Measurements from ENCODE around the gene CGNL1.

CGNL1 gene

DNA sequence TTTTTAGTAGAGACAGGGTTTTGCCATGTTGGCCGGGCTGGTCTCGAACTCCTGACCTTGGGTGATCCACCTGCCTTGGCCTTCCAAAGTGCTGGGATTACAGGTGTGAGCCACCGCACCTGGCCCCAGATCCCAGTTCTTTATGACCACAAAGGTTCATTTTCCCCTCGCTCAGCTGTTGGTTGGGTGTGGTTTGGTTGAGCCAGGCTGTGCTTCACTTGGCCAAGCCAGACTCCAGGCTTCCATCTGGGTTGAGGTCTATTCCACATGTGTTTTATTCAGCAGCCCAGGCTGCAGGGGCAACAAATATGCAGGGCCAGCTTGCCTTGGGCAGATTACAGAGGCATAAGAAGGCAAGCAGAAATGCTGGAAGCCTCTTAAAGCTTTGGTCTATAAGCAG is 13.7 kb downstream of the CGNL1 start:
- H3K4me3 ChIP-seq (ENCODE audit: low read length), result no peak overlapping the region
- no peak for DNase-seq (ENCODE audit: low read depth)
- TF ChIP-seq, protein P1, sequence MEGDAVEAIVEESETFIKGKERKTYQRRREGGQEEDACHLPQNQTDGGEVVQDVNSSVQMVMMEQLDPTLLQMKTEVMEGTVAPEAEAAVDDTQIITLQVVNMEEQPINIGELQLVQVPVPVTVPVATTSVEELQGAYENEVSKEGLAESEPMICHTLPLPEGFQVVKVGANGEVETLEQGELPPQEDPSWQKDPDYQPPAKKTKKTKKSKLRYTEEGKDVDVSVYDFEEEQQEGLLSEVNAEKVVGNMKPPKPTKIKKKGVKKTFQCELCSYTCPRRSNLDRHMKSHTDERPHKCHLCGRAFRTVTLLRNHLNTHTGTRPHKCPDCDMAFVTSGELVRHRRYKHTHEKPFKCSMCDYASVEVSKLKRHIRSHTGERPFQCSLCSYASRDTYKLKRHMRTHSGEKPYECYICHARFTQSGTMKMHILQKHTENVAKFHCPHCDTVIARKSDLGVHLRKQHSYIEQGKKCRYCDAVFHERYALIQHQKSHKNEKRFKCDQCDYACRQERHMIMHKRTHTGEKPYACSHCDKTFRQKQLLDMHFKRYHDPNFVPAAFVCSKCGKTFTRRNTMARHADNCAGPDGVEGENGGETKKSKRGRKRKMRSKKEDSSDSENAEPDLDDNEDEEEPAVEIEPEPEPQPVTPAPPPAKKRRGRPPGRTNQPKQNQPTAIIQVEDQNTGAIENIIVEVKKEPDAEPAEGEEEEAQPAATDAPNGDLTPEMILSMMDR (IDR thresholded peaks at IDR 0.05; ENCODE audit: insufficient read depth, low read depth, low read length, missing control alignments), result no peak

DNA sequence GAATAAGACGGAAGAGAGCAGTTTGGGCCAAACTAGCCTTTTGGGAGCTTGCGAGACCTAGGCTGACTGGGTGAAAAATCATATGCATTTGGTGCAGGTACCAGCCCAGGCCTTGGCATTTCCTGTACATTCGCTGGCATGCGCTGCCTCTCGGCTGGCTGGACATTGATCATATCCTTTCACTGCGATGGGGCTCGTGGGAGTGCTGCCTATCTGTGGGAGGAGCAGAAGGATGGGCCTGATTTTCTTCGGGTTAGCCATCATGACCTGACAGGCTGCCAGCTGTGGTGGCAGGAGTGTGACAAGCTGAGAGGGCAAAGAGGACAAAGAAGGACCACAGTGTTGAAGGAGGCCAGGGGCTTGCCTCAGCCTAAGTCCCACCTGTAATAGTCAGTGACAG is 14.3 kb downstream of the CGNL1 start:
- no peak for DNase-seq (ENCODE audit: low read depth)
- no peak overlapping the region for H3K4me3 ChIP-seq (ENCODE audit: low read length)
- TF ChIP-seq, protein P1 (IDR thresholded peaks at IDR 0.05; ENCODE audit: insufficient read depth, low read depth, low read length, missing control alignments), result no peak

DNA sequence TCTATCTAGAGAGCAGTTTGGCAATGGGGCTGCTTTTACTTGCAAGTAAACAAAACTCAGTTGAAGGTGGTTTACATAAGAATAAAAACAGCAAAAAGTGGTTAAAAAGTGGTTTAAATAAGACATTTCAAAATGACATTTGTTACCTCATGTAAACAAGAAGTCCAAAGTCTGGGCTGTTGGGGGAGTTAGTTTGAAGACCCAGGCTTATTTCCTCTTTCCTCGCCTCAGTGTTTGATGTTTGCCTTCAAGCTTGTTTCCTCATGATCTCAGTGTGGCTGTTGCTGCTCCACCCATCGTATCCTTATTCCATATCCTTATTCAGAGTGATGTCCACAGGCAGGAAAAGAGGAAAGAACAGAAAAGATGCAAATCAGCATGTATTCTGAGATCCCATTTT is 15.2 kb downstream of the CGNL1 start:
- TF ChIP-seq, protein P1 (IDR thresholded peaks at IDR 0.05; ENCODE audit: insufficient read depth, low read depth, low read length, missing control alignments), result no peak
- H3K4me3 ChIP-seq (ENCODE audit: low read length), result no peak overlapping the region
- no peak for DNase-seq (ENCODE audit: low read depth)

DNA sequence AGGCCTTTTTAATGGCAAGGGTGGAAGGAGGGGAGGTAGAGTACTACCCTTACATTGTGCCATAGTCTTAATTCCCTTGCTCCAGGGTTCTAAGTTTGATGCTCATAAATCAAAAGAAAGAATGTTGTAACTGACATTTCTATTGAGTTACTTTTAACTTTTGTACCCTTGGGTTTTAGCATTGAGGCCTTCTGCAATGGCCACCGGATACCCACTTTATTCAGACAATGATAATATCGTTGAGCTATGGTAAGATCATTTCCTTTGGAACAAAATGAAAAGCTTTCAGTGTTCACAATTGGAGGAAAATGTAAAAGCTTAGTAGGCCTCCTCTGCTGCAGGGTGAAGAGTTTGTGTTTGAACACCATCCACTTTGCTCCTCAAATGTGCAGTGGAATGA is 16.8 kb downstream of the CGNL1 start:
- DNase-seq (ENCODE audit: low read depth), result no peak
- TF ChIP-seq, protein P1 (IDR thresholded peaks at IDR 0.05; ENCODE audit: insufficient read depth, low read depth, low read length, missing control alignments), result no peak
- no peak overlapping the region for H3K4me3 ChIP-seq (ENCODE audit: low read length)

DNA sequence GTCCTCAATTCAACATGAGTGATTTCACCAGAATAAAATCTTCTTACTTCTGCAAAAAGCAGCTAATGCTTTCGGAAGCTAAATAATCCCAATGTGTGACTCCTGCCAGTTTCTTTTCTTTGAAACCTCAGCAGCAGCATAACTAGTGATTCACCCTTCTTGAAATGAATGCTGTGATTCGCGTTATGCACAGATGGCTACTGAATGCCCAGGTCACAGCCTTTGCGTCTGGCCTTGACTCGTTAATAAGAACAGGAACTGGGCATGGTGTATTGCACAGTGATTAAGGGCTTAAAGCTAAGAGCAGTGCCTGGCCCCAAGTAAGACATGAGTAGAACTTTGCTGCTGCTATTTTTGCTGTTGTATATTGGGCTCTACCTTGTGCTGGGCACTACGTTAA is 19.0 kb downstream of the CGNL1 start:
- TF ChIP-seq, protein P1 (IDR thresholded peaks at IDR 0.05; ENCODE audit: insufficient read depth, low read depth, low read length, missing control alignments), result no peak
- H3K4me3 ChIP-seq (ENCODE audit: low read length), result no peak overlapping the region
- DNase-seq (ENCODE audit: low read depth), result peak; percentile 51

DNA sequence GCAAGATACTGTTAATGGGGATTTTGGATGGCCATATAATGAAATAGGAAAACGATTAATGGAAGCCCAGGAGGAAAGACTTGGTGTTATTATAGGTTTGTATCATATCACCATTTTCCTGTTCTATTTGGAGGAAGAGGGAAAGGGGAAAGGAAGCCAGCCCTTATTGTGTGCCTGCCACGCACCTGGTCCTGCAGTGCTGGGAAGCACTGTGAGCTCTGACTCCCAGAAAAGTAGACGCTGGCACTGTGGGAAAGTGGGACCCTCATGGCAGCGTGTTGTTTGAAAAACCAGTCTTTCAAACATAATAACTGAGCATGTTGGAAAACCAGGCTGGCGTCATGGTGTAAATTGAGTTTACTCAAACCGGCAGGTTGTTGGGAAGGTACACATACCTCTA is 22.0 kb downstream of the CGNL1 start:
- TF ChIP-seq, protein P1 (IDR thresholded peaks at IDR 0.05; ENCODE audit: insufficient read depth, low read depth, low read length, missing control alignments), result no peak
- DNase-seq (ENCODE audit: low read depth), result no peak
- H3K4me3 ChIP-seq (ENCODE audit: low read length), result no peak overlapping the region

DNA sequence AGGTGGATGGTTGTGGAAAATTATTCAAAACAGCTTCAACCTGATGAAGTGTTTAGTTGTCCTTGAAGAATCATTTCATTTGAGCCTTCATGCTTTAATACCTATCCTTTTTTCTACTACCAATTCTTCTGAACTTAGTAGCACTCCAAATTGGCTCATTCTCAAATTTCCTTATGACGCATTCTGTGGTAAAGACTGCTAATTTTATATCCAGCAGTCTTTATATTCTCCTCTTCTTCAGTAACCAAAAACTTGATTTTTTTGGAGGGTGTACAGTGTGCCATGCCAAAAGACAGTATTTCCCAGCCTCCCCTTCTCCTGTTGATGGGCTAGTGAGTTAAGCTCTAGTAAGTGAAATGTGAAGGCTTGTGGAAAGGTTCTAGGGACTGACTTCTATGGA is 25.2 kb downstream of the CGNL1 start:
- TF ChIP-seq, protein P1 (IDR thresholded peaks at IDR 0.05; ENCODE audit: insufficient read depth, low read depth, low read length, missing control alignments), result no peak
- DNase-seq (ENCODE audit: low read depth), result no peak
- H3K4me3 ChIP-seq (ENCODE audit: low read length), result no peak overlapping the region
